Activated CD4-positive, alpha-beta T cell treated with anti-CD3 and anti-CD28 coated beads for 4 hours (primary cell): ENCODE results near the gene USP22.

ENCODE experiments used
- DNase-seq, 2 donors: peaks; one replicate each; pipeline ENCODE4 v3.0.0-alpha.2; 2020

Gene USP22

GRCh38 chr17:21046216-21046615, 3.4 kb upstream of the USP22 start:
- DNase-seq = no peak

- DNase-seq = no peak
Observed at GRCh38 chr17:21044971-21045370, 2.2 kb upstream of the USP22 start.

GRCh38 chr17:21043296-21044232, 753 bp upstream of the USP22 start:
- peak; percentile 94 to 97 for DNase-seq

- peak; percentile 64 to 73 for DNase-seq
Observed at GRCh38 chr17:21041741-21042457, 912 bp downstream of the USP22 start.

- peak; percentile 28 to 33 for DNase-seq
Observed at GRCh38 chr17:21039839-21040575, 2.8 kb downstream of the USP22 start.

GRCh38 chr17:21037117-21037803, 5.6 kb downstream of the USP22 start:
- no peak for DNase-seq

GRCh38 chr17:21036361-21036881, 6.4 kb downstream of the USP22 start:
- no peak for DNase-seq

GRCh38 chr17:21035406-21035805, 7.4 kb downstream of the USP22 start:
- DNase-seq = no peak

GRCh38 chr17:21034340-21035235, 8.2 kb downstream of the USP22 start:
- peak; percentile 23 to 38 for DNase-seq

- no peak for DNase-seq
Observed at GRCh38 chr17:21033350-21033749, 9.5 kb downstream of the USP22 start.

GRCh38 chr17:21031756-21032396, 10.9 kb downstream of the USP22 start:
- no peak for DNase-seq

GRCh38 chr17:21030375-21030774, 12.4 kb downstream of the USP22 start:
- no peak for DNase-seq

- no peak for DNase-seq
Observed at GRCh38 chr17:21029515-21029914, 13.3 kb downstream of the USP22 start.

GRCh38 chr17:21029036-21029435, 13.8 kb downstream of the USP22 start:
- DNase-seq = peak; percentile 17

- DNase-seq = no peak
Observed at GRCh38 chr17:21028192-21028591, 14.6 kb downstream of the USP22 start.

GRCh38 chr17:21027031-21027430, 15.8 kb downstream of the USP22 start:
- DNase-seq = no peak

- DNase-seq = no peak
Observed at GRCh38 chr17:21025451-21025850, 17.4 kb downstream of the USP22 start.

GRCh38 chr17:21024024-21024423, 18.8 kb downstream of the USP22 start:
- DNase-seq = no peak

- DNase-seq = no peak
Observed at GRCh38 chr17:21021208-21021803, 21.5 kb downstream of the USP22 start.

GRCh38 chr17:21020622-21021021, 22.2 kb downstream of the USP22 start:
- no peak for DNase-seq
